Activated CD4-positive, alpha-beta T cell treated with anti-CD3 and anti-CD28 coated beads, Interleukin-2, Interleukin-6, amounts not matched to agents 100 ng/mL and 50 ng/mL, durations not matched to agents 16 hours and 8 hours (primary cell): ENCODE measurements around the gene STRN3.
A peak's percentile ranks its signal among the peaks of the same experiment; 100 is the strongest.
"Not testable (repeated sequence)": the region's sequence is repeated elsewhere in the genome, so short reads cannot be mapped to it uniquely, and the experiment has no call there.

Source experiments
- DNase-seq: peaks from one replicate; pipeline ENCODE4 v3.0.0-alpha.2; 2020

STRN3 gene

DNA sequence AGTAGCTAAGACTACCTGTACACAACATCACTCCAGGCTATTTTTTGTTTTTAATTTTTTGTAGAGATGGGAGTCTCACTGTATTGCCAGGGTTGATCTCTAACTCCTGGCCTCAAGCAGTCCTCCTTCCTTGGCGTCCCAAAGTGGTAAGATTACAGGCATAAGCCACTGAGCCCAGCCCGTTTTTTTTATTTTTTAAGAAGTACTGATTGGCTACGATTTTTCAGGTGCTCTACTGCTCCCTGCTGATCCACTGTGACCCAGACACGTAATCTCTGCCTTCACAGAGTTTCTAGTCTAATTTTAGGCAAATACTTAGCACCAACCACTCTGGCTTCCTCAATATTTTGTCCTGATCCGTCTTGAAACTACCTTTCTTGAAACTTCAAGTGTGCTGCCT, 4.3 kb upstream of the STRN3 start:
- DNase-seq: no peak

DNA sequence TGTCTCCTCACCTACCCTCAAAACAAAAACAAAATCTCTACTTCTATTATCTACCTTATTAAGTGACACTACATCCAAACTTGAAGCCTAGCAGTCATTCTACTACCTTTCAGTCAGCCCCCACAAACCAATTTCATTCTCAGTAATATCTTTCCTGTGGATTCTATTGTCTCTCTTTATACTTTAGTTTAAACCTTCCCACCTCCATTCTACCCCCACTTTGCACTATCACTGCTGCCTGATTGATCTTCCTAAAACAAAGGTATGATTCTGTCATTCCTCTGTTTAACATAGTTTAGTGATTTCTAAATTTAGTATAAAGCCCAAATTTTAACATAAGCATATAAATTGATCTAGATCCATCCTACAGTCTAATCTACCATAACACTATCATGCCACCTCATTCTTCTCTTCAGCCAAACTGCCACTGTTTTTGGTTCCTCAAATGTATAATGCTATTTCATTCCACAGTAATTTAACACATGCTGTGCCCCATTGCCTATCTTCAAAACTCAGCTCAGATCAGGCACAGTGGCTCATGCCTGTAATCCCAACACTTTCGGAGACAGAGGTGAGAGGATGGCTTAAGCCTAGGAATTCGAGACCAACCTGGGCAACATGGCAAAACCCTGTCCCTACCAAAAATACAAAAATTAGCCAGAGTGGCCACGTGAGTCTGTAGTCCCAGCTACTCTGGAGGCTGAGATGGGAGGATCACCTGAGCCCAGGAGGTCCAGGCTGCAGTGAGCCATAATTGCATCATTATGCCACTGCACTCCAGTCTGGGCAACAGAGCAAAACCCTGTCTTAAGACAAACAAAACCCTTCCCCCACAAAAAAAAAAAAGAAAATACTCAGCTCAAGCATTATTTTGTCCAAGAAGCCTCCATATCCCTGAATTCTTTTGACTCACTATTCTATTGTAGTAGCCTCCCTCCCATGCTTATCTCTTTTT, 3.1 kb upstream of the STRN3 start:
- peak; percentile 23 for DNase-seq

DNA sequence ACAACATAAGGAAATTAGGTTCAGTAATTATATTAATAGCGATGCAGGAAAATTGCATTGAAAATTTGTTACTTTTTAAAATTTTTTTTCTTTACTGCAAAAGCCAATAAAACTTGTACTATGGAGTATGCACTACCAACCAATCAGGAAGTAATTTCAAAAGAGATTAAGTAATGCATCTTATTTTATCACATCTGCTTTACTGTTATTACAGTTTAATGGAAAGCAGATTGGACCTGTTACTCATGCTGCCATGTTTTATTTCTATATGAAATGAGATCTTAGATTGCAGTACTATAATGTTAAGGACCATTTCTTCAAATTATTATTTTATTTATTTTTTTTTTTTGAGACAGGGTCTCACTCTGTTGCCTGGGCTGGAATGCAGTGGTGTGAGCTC, 1.7 kb upstream of the STRN3 start:
- no peak for DNase-seq

DNA sequence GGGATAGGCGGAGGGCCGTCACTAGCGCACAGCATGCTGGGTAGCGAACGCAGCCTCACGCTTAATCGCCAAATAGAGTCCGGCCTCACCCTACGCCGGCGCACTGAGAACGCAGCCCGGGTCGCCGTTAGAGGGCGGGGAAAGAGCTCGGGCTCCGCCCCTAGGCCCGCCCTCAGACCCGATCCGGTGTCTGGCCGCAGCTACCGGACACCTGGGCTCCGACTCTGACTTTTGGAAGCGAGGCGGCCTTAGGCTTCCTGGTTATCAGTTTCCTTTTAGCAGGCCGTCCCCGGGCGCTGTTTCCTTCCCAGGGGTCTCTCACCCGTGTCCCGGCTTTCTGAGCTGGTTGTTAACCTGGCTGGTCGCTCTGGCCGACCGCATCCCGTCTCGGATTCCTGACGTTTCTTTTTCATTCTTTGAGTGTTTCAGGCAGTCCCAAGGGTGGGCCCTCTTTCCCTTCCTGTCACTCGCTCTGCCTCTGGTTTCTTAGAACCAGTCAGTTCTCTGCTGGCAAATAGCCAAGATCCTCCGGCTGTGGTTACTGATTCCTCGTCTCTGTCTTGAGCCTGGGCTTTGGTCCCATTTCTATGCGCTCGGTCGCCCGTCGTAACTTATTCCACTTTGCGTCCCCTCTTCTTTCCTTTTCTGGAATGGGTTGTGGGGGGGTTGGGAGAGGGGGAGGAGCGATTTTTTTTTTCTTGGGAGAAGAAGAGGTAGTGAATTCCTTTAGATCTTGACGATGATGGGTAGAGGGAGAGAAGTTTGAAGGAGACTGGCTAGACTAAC, 464 bp upstream of the STRN3 start:
- peak; percentile 95 for DNase-seq

DNA sequence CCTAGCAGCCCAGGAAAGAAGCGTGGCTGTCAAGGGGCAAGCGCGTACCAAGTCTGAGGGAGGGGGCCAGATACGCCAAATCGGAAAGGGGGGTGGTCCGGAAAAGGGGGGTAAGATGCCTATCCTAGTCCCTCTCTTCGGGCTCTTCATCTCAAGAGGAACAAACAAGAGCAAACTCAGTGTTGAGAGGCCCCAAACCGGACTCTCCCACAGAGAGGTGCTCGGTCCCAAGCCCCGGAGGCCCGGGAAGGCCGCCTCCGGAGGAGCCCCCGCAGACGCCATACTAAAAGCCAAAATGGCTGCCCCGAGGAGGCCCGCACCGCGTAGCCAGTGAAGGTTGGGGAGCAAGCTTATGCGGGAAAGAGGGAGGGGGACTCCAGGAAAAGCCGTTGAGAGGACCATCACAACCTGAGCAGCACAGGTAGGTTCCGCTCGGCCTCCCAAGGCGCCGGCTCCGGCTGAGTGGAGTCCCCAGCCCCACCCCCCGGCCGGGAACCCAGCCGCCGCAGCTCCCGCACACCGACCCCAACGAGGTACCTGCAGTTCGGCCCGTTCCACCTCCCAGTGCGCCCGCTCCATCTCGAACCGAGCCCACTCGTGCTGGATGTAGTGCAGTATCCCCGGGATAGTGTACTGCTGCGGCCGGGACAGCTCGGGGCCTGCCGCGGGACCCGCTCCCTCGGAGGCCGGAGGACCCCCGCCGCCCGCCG, 657 bp downstream of the STRN3 start, which contains the start of gene AP4S1:
AP4S1 (plus strand) TSS at position 283 of the 710 bp plus-strand sequence. CDS start 40,548 bp downstream, outside the sequence.
- DNase-seq: peak; percentile 58

DNA sequence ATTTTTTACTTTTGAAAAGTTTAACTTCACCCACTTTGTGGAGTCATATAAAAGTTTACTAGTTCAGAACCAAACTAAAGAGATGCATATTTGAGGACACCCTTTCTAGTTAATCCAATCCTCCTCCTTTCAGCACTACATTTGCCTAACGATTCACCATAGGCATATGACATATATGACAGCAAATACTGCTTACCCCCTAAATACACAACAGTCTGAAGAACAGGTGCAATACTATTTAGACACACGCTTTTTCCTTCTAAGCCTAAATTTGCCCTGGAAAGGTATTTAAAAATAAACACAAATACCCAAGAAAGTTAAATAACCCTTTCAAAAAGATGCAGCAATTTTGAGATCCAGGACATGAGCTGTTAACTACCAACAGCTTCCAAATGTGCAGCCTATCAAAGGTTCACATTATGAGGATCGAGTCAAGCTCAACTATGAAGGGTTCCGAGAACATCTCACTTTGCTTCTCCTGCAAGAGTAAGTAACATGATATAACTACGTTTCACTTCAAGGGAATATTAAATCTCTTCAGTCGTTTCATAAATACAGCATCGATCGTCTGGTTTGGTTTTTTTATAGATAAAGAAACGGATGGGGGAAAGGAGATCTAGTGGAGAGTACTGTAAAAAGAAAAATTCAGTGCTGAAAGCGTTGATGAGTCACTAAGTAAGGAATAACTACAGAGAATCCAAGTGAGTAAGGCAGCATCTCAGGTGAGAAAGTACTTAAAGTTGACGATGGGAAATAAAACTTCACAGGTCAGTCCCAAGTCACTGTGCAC, 1.4 kb downstream of the STRN3 start:
- DNase-seq: no peak

DNA sequence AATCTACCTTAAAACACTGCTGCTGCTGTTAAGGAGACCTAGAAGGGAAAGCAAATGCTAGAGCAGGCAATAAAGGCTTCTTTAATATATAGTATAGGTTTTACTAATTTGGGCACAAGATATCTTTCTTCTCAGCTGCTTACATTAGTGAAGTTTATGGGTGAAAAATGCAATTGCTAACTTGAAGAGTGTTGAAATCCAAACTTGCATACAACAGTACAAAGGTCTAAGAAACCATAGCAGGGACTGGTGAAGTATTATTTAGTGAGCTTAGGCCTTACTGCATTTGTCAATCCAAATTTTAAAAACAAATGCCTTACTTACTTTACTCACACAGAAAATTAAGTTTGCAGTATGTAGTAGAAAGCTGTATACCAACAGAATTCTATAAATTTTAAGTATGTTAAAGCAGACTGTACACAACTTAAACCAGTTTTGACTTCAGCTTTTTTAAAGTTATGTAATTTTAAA, 2.1 kb downstream of the STRN3 start:
- DNase-seq: peak; percentile 7

DNA sequence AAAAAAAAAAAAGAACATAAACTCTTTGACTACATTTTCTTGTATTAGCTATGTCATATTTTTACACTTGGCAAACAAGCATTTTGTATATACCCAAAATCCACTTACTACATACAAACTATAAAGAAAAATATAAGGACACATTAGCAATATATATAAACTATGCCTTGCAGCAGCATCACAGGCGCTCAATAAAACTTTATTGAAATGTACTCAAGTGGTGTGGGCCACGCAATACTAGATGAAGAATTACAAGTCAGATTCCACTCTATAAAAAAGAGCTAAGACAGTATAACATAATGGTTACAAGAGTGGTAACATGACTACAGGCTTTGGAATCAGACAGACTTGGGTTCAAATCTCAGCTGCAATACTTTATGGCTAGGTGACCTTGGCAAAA, 3.8 kb downstream of the STRN3 start:
- DNase-seq: no peak

DNA sequence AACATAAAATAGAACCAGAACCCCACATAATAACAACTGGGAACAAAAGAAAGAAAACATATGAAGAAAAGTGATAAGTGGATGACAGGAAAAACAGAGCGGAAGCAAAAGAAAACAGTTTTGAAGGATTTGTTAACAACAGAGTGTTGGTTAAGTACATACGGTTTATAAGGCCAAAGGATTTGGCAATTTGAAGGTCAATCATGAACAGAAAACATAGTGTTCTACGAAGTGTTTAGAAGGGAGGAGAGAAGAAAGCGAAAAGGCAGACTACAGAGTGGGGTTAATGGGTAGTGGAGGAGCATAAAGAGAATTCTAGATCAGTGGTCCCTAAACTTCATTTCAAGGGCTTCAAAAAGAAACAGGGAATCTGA, 4.6 kb downstream of the STRN3 start:
- no peak for DNase-seq

DNA sequence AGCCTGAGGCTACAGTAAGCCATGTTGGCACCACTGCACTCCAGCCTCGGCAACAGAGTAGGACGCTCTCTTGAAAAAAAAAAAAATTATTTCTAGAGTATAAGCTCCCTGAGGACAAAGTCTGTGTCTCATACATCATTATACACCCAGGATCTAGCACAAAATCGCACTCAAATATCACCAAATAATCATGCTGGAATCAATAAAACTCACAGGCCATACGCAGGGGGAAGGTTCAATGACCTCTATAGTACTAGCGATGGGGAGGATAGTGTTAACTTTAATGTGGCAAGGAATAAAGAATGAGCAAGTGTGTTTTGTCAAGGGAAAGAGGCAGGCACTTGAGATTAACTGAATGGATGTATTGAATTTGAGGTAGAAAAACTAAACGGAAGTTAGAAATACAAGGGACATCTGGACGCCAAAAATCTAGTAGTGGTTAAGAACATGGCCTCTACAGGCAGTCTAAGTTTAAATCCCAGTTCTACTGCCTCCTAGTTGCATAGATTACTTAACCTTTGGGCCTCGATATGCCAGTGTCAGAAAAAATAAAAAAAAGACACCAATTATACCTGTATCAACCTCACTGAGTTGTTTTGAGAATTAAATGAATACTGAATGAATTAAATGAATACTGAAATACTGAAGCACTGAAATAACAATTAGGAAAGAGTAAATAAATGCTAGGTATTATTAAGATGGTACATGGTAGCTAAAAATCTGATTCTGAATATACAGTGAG, 5.2 kb downstream of the STRN3 start:
- DNase-seq: no peak

DNA sequence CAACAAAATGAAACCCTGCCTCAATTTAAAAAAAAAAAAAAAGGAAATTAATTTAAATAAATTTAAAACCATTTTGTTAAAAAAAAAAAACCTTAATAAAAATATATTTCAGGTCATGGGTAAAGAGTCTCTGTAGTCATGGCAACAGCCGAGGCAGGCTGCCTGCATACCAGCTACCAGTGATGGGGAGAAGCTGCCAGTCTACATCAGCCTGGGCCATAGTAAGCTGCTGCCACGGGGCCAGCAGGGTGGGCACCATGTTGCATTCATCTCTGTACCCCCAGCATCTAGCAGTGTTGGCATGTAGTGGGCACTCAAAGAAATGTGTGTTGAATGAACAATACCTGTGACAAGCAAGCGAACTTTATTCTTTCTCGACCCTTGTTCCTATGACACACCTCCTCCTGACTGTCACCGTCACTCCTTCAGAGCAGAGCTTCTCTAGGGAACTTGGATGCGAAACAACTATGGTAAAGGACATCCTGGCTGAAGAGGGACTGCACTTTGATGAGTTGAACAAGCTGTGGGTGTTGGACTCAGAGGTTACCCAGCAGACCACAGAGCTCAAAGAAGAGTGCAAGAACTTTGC, 8.0 kb downstream of the STRN3 start:
- no peak for DNase-seq

DNA sequence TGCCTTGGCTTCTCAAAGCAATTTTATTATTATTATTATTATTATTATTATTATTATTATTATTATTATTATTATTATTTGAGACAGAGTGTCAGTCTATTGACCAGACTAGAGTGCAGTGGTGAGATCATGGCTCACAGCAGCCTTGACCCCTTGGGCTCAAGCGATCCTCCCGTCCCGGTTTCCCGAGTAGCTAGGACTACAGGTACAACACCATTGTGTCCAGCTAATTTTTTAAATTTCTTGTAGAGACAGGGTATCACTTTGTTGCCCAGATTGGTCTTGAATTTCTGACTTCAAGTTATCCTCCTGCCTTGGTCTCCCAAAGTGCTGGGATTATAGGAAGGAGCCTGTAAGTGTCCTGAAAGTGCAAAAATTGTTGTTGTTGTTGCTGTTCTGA, 12.3 kb downstream of the STRN3 start:
- no peak for DNase-seq

DNA sequence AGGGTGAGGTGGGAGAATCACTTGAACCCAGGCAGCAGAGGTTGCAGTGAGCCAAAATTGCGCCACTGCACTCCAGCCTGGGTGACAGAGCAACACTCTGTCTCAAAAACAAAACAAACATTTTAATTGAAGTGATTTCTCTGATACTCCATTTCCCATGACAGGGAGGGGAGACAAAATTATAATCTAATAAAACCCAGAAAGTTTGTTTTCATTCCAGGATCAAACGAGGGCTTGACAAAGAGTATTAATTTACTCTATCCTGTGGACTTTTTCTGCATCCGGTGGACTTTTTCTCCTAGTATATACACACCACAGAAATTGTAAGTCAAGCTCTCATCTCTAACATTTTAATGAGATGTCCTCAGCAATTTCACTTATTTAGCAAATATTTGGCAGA, 15.2 kb downstream of the STRN3 start:
- DNase-seq: no peak

DNA sequence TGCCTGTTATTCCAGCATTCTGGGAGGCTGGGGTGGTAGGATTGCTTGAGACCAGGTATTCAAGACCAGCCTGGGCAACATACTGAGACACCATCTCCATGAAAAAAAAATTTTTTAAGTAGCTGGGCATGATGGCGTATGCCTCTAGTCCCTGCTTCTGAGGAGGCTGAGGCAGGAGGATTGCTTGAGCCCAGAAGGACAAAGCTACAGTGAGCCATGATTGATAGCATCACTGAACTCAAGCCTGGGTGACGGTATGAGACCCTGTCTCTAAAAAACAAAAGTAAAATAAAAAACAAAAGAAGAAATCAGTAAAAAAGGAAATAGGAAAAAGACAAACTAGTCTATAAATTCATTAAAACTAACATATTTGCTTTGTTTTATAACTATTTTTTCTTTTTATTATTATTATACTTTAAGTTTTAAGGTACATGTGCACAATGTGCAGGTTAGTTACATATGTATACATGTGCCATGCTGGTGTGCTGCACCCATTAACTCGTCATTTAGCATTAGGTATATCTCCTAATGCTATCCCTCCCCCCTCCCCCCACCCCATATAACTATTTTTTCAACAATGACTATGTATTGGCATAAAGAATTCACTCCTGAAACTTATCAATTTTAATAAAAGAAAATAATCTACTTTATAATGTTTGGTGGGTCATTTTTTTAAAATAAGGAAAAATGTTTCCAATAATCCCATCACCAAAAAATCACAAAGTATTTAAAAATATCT, 16.2 kb downstream of the STRN3 start:
- no peak for DNase-seq

DNA sequence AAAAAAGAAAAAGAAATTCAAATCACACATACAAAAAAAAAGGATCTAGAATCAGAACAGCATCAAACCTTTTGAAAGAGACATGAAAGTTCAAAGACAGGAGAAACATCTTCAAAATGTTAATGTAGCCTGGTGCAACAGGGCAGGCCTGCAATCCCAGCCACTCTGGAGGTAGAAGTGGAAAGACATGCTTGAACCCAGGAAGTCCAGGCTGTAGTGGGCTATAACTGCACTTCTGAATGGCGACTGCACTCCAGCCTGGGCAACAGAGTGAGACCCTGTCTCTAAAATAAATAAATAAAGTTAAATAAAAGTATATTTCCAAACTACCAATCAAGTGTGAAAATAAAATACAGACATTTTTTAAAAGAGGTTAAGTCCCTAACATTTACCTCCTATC, 19.5 kb downstream of the STRN3 start:
- no peak for DNase-seq

DNA sequence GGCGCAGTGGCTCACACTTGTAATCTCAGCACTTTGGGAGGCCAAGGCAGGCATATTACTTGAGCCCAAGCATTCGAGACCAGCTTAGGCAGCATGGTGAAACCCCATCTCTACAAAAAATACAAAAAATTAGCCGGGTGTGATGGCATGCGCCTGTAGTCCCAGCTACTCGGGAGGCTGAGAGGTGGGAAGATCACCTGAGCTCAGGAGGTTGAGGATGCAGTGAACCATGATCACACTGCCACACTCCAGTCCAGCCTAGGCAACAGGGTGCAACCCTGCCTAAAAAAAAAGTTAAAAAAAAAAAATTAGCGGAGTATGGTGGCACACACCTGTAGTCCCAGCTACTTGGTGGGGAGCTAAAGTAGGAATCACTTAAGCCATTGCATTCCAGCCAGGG, 22.2 kb downstream of the STRN3 start:
- DNase-seq: not testable (repeated sequence)

DNA sequence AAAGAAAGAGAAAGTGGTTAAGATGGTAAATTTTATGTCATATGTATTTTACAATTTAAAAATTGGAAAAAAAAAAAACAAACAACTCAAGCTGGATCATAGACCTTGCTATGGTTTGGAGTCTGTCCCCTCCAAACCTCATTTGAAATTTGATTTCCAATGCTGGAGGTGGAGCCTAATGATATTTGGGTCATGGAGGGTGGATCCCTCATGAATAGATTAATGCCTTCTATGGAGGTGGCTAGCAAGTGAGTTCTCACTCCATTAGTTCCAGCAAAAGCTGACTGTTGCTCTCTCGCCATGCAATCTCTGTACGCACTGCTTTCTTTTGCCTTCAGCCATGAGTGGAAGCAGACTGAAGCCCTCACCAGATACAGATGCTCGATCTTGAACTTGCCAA, 22.9 kb downstream of the STRN3 start:
- no peak for DNase-seq

DNA sequence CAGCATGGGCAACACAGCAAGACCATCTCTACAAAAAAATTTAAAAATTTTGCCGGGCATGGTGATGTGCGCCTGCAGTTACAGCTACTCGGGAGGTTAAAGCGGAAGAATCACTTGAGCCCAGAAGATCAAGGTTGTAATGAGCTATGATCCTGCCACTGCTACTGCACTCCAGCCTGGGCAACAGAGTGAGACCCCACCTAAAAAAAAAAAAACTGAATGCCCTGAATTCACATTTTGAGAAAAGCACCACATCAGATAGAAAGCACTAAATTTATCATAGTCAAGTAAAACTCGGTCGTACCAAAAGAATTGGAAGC, 24.9 kb downstream of the STRN3 start:
- DNase-seq: no peak

DNA sequence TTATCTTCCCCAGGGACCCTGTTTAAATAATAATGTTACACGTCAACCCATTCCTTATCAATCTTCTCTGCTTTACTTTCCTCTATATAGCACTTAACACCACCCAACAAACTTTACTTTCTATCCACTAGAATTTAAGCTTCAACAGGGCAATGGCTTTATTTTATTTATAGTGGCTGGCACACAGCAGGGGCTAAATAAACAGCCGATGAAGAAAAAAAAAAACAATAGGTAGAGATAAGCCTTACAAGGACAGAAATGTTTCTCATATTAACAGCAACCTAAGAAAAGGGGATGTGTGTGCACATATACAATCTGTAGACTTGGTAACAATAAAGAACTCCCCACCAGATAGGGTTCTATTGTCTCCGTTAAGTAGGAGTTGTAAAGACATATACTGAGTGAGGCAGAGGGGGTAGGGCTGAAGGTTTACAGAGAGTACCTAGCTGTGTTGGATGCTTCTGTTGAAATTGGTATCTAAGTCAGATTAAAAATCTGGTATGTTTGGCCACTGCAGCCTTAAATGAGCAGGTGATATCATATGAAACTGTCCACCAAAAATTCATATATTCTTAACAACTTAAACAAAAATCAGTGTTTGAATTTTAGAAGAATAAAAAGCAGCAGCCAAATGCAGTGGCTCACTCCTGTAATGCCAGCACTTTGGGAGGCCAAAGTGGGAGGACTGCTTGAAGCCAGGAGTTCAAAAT, 25.4 kb downstream of the STRN3 start:
- DNase-seq: no peak
